ENCODE measurements around the gene TMEM35B.
"Not testable (repeated sequence)": the region's sequence is repeated elsewhere in the genome, so short reads cannot be mapped to it uniquely, and the experiment has no call there.

Gene TMEM35B

DNA sequence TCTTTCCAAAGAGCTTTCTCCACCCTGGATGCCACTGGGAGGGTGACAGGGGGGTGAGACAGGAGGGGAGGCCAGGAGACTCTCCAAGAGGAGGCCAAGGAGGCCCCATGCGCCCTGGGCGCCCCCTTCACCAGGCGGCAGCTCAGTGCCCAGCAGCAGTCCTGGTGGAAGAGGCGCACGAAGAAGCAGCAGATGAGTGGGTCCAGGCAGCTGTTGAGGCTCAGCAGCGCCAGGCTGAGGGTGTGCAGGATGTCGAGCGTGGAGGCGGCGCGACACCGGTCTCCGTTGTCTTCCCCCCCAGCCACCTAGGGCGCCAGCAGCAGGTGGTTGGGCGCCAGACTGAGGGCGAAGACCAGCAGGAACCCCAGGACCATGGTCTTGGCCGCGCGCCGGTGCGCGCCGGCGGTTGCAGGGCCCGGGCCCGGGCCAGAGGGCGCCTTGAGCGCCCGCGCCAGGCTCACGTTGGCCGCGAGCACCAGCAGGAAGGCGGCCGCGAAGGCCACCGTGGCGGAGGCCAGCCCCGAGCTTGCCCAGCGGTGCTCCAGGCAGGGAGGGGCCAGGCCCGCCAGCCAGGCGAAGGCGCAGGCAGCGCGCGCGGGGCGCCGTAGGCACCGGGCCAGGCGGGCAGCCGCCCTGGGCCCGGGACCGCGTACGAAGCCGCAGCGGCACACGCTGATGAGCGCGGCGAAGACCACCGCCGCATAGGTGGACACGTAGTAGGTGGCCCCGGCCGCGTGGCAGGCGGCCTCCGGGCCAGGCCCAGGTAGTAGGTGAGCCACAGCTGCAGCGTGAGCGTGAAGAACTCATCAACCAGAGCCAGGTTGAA, 8.6 kb downstream of the TMEM35B start:
- DNase-seq (ENCODE audit: low spot score), result no peak

DNA sequence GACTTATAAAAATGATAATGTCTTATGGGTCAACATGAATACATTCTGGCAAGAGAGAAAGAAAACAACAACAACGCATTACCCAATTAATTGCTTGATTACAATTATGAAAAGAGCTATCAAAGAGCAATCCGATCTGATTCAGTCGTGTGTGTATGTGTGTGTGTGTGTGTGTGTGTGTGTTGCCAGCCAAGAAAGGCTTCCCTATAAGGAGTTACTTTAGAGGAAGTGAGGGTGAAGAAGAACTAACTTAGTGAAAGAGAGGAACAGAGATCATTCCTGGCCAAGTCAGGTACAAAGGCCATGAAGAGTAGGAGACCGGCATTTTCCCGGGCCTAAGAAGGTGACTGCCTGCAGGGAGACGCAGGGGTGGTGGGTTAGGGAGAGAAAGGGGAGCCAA, 9.4 kb downstream of the TMEM35B start:
- DNase-seq (ENCODE audit: low spot score), result no peak

- no peak for DNase-seq (ENCODE audit: low spot score)
These were observed 9.8 kb downstream of the TMEM35B start for GRCh38 chr1:34975338-34975737.

- no peak for DNase-seq (ENCODE audit: low spot score)
These were observed 10.5 kb downstream of the TMEM35B start for GRCh38 chr1:34974626-34975025.

GRCh38 chr1:34973326-34973725, 11.8 kb downstream of the TMEM35B start:
- DNase-seq (ENCODE audit: low spot score), result no peak

GRCh38 chr1:34970829-34971228, 14.3 kb downstream of the TMEM35B start:
- no peak for DNase-seq (ENCODE audit: low spot score)

- no peak for DNase-seq (ENCODE audit: low spot score)
These were observed 14.9 kb downstream of the TMEM35B start for GRCh38 chr1:34970220-34970735.

DNA sequence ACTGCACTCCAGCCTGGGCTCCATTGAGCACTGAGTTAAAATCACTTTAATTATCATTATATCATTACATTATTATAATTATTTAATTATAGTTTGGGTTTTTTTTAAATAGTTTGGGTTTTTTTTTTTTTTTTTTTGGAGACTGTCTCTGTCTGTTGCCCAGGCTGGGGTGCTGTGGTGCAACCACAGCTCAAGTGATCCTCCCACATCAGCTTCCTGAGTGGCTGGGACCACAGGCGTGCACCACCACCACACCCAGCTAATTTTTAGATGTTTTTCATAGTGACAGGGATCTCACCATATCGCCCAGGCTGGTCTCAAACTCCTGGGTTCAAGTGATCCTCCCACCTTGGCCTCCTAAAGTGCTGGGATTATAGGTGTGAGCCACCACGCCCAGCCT, 16.9 kb downstream of the TMEM35B start:
- not testable (repeated sequence) for DNase-seq (ENCODE audit: low spot score)

DNA sequence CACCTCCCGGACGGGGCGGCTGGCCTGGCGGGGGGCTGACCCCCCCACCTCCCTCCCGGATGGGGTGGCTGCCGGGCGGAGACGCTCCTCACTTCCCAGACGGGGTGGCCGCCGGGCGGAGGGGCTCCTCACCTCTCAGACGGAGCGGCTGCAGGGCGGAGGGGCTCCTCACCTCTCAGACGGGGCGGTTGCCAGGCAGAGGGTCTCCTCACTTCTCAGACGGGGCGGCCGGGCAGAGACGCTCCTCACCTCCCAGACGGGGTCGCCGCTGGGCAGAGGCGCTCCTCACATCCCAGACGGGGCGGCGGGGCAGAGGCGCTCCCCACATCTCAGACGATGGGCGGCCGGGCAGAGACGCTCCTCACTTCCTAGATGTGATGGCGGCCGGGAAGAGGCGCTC, 17.5 kb downstream of the TMEM35B start:
- DNase-seq (ENCODE audit: low spot score), result not testable (repeated sequence)

DNA sequence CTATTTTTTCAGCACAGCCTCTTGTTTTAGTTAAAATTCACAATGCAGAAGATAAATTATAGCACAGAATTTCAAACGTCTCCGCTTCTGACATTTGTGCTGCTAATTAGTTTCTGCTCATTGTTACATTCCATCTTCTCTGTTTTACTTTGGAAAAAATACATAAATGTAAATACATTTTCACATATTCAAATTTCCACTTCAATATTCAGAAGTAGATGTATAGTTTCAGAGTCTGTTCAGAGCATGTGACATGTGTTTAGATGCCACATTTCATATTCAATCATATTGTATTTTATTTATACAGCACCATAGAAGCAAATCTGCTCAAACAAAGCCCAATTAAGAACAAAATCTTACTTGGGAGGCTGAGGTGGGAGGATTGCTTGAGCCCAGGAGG, 19.6 kb downstream of the TMEM35B start:
- DNase-seq (ENCODE audit: low spot score), result no peak

DNA sequence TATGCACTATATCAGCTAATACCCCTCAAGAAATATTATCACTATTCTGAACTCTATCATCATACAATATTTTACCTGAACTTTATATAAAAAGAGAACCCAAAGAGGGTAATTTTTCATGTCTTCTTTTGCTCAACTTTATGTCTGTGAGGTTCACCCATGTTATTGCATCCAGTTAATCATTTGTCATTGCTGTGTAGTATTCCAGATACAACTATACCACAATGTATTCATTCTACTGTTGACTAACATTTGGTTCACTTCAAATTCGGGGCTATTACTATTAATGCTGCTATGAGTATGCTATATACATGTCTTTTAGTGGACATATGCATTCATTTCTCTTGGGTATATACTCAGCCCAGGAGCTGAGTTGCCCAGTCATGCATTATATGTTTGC, 34.7 kb downstream of the TMEM35B start:
- DNase-seq (ENCODE audit: low spot score), result no peak

GRCh38 chr1:34948739-34949138, 36.4 kb downstream of the TMEM35B start:
- DNase-seq (ENCODE audit: low spot score), result not testable (repeated sequence)

DNA sequence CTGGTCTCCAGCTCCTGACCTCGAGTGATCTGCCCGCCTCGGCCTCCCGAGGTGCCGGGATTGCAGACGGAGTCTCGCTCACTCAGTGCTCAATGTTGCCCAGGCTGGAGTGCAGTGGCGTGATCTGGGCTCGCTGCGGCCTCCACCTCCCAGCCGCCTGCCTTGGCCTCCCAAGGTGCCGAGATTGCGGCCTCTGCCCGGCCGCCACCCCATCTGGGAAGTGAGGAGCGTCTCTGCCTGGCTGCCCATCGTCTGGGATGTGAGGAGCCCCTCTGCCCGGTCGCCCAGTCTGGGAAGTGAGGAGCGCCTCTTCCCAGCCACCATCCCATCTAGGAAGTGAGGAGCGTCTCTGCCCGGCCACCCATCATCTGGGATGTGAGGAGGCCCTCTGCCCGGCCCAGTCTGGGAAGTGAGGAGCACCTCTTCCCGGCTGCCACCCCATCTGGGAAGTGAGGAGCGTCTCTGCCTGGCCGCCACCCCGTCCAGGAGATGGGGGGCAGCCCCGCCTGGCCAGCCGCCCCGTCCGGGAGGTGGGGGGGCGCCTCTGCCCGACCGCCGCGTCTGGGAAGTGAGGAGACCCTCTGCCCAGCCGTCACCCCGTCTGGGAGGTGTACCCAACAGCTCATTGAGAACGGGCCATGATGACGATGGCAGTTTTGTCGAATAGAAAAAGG, 37.4 kb downstream of the TMEM35B start:
- not testable (repeated sequence) for DNase-seq (ENCODE audit: low spot score)

- no peak for DNase-seq (ENCODE audit: low spot score)
These were observed 38.9 kb downstream of the TMEM35B start for GRCh38 chr1:34946211-34946610.

DNA sequence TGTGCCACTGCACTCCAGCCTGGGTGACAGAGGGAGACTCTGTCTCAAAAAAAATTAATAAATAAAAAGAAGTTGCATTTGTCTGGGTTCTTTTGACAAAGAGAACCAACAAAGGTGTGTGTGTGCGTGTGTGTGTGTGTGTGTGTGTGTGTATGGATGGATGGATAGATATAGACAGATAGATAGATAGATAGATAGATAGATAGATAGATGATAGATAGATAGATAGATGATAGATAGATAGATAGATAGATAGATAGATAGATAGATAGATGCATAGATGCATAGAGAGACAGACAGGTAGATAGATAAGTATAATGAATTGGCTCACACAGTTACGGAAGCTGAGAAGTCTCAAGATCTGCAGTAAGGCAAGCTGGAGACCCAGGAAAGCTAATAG, 43.3 kb downstream of the TMEM35B start:
- DNase-seq (ENCODE audit: low spot score), result not testable (repeated sequence)

Data from CD4-positive, alpha-beta T cell treated with Interleukin-6 at 100 ng/mL for 8 hours (primary cell).